Prostate gland (tissue), 2 donors: ENCODE measurements around the gene RBP2. TPM values are rescaled to one million over a fixed set of nuclear protein-coding genes. Genes with fewer than 3 reads are reported as not detected.

Experiments used
- DNase-seq: peaks from one replicate; pipeline ENCODE4 v3.0.0-alpha.2; 2019; ENCODE audit warnings: low spot score
- H3K27ac ChIP-seq, 2 donors: fragments of 200-600 bp; sonication (generic); 2 replicates each; pipeline ENCODE4 v1.5.1; 2017 to 2019
- H3K27me3 ChIP-seq: fragments of 200-600 bp; sonication (generic); replicated peaks from 2 replicates; pipeline ENCODE4 v1.5.1; 2019; ENCODE audit not compliant: insufficient read depth
- H3K36me3 ChIP-seq, 2 donors: fragments of 200-600 bp; sonication (generic); 1 replicate in 1 of 2; 2 replicates in 1 of 2; pipeline versions ENCODE4 v1.5.1 to v1.8.1; 2017 to 2019
- H3K4me1 ChIP-seq: fragments of 200-600 bp; sonication (generic); replicated peaks from 2 replicates; pipeline ENCODE4 v1.5.1; 2019
- H3K4me3 ChIP-seq, 2 donors: fragments of 200-600 bp; sonication (generic); 2 replicates each; pipeline ENCODE4 v1.5.1; 2017 to 2019
- H3K9me3 ChIP-seq: fragments of 200-600 bp; sonication (generic); 2 replicates; pipeline ENCODE4 v1.5.1; 2017
- POLR2A ChIP-seq: fragments of 450-650 bp; IDR thresholded peaks from one replicate; pipeline ENCODE4 v1.6.1; 2016; ENCODE audit warnings: antibody characterized with exemption, mild to moderate bottlenecking
- POLR2AphosphoS5 ChIP-seq: sonication (generic); formaldehyde crosslinking; IDR thresholded peaks from one replicate; pipeline ENCODE4 v1.6.1; 2017; ENCODE audit warnings: antibody characterized with exemption
- WGBS: methylation state at CpG from one replicate; pipeline ENCODE4 v1.1.5; 2018; 5-methylcytosine and 5-hydroxymethylcytosine counted together
- intact Hi-C: fragments of 100-400 bp; cut with DNase I; formaldehyde crosslinking; loops from one replicate; pipeline ENCODE4 v1.14.2; 2022
- total RNA-seq, 2 donors: library from RNA; depleted of rRNA; stranded (reverse); fragments of >200 nt; gene quantifications; one replicate each; pipeline ENCODE4 v1.1.0, GENCODE V29; 2016
- TF ChIP-seq, protein P1 (sequence below), 4 experiments: fragments of 200-600 bp in 2 of 4; fragments of 450-650 bp in 2 of 4; sonication (generic) in 2 of 4; IDR thresholded peaks; 1 replicate in 3 of 4; 2 replicates in 1 of 4; pipeline ENCODE4 v1.5.1; 2016 to 2019; ENCODE audit warnings: antibody characterized with exemption in 4 of 4, mild to moderate bottlenecking in 2 of 4, moderate library complexity in 2 of 4

Gene RBP2
- total RNA-seq = not detected

DNA sequence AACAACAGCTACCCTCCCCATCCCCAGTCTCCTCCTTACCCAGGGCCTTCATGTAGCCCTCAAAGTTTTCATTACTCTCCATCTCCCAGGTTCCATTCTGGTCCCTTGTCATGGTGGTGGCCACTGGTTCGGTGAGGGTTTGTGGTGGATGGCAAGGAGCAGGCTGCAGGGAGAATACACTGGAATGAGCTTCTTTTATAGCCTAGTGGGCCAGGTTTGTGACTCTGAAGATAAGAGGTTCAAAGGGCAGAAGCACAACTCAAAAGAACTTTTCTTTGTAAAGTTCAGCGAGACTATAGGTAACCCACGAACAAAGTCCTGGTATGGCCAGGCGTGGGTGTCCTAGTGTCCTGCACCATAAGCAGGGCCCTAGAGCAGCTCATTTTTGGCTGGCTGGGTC, at the start of gene RBP2:
Gene RBP2 (minus strand): TSS at position 169 of the 400 bp plus-strand sequence. CDS start 57 bp downstream, at position 112.
- Histone ChIP-seq H3K9me3 (no peaks in the 10 kb centered on the region), H3K4me1 (no peaks in the 10 kb centered on the region), H3K4me3 (no peak within 1 kb of the TSS), H3K27ac (no peak within 1 kb of the TSS), H3K27me3 (no peaks in the 10 kb centered on the region), H3K36me3 (no peaks in the 10 kb centered on the region)
- 91% methylated on average over 4 of the region's 4 CpGs for WGBS
- TF ChIP-seq POLR2AphosphoS5 (no peak), POLR2A (no peak)
- TF ChIP-seq, protein P1, sequence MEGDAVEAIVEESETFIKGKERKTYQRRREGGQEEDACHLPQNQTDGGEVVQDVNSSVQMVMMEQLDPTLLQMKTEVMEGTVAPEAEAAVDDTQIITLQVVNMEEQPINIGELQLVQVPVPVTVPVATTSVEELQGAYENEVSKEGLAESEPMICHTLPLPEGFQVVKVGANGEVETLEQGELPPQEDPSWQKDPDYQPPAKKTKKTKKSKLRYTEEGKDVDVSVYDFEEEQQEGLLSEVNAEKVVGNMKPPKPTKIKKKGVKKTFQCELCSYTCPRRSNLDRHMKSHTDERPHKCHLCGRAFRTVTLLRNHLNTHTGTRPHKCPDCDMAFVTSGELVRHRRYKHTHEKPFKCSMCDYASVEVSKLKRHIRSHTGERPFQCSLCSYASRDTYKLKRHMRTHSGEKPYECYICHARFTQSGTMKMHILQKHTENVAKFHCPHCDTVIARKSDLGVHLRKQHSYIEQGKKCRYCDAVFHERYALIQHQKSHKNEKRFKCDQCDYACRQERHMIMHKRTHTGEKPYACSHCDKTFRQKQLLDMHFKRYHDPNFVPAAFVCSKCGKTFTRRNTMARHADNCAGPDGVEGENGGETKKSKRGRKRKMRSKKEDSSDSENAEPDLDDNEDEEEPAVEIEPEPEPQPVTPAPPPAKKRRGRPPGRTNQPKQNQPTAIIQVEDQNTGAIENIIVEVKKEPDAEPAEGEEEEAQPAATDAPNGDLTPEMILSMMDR (IDR thresholded peaks at IDR 0.05) = no peak
- intact Hi-C loops = no loop called here
- DNase-seq = no peak

DNA sequence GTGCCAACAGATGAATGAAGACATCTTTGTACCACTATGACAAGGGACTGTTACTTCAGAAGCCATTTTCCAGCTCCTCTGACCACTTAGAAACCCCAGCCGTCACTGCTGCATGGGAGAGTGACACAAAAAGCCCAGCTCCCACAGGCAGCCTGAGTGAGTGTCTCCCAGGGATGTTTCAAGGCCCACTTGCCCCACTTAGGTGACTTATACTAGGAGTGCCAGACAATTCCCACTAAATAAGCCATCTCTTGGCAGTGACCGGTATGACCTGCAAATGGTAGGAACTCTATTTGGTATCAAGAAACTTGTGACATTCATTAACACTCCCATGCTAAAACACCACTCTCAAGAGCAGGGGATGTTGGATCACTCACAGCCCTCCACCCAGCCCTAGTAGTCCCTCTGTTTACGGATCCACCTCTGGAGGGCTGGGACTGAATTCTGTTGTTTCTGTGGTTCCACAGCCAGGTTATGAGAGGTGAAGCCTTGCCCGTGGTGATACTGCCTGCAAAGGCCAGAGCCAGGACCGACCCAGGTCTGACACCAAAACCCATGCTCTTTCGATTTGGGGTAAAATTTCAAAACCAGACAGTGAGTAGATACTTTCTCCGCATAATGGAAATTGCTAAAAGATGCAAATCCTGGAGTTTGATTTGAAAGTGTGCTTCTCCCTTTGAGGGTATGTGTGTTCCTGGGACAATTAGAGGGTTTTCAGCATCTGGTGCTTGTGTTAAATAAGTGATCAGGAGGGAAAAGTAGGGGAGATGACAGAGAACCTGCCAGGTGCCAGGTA, 48.7 kb upstream of the RBP2 start:
- no peak for DNase-seq
- H3K4me3 ChIP-seq = no peak overlapping the region
- no peaks in the 10 kb centered on the region for H3K4me1 ChIP-seq
- H3K9me3 ChIP-seq = no peaks in the 10 kb centered on the region
- H3K36me3 ChIP-seq = no peaks in the 10 kb centered on the region
- H3K27ac ChIP-seq = no peak overlapping the region
- 95% methylated on average over 7 of the region's 7 CpGs for WGBS
- no peaks in the 10 kb centered on the region for H3K27me3 ChIP-seq
- intact Hi-C loops = no loop called here
- TF ChIP-seq POLR2AphosphoS5 = no peak
- TF ChIP-seq, protein P1 (IDR thresholded peaks at IDR 0.05) = no peak
- TF ChIP-seq POLR2A = no peak

DNA sequence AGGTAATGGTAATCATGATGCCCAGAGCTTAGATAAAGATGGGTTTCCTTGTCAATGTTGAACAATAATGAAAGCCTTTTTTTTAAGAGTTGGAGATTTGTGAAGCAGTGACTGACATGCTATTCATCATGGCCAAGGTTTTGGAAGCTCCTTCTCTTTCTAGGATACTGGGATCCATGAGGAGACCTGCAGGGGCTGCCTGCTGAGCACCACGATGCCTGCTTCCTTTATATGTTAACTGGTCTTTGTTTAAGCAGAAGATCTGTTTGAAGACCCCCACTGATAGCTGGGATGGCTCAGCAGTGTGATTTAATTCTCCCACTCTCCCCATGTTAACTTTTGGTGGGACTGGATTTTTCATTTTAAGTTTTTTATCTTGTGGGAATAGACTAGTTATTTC, 47.4 kb upstream of the RBP2 start:
- H3K4me1 ChIP-seq = no peaks in the 10 kb centered on the region
- 82% methylated on average over 1 of the region's 1 CpG for WGBS
- intact Hi-C loops = no loop called here
- H3K27me3 ChIP-seq = no peaks in the 10 kb centered on the region
- no peak for DNase-seq
- H3K36me3 ChIP-seq = no peaks in the 10 kb centered on the region
- H3K27ac ChIP-seq = no peak overlapping the region
- TF ChIP-seq, protein P1 (IDR thresholded peaks at IDR 0.05) = no peak
- TF ChIP-seq POLR2AphosphoS5 (no peak), POLR2A (no peak)
- H3K4me3 ChIP-seq = no peak overlapping the region
- H3K9me3 ChIP-seq = no peaks in the 10 kb centered on the region

DNA sequence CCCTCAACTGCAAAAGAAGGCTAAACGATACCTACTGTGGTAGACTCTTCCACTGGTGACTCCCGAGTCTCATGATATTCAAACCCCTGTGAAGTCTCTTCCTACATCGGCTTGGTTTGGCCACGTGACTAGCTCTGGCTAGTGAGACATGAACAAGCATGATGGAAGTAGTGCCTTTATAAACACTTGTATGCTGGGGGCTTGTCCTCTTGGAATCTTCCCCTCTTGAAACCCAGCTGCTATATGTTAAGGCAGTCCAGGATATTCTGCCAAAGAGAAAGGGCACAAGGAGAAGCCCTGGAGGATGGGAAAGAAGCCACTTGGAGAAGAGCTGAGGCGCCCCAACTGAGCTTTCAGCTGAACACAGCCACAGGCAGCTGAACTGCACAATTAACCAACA, 46.9 kb upstream of the RBP2 start:
- no peak for DNase-seq
- H3K27me3 ChIP-seq = no peaks in the 10 kb centered on the region
- intact Hi-C loops = no loop called here
- no peak overlapping the region for H3K4me3 ChIP-seq
- no peak overlapping the region for H3K27ac ChIP-seq
- H3K36me3 ChIP-seq = no peaks in the 10 kb centered on the region
- no peaks in the 10 kb centered on the region for H3K4me1 ChIP-seq
- no peaks in the 10 kb centered on the region for H3K9me3 ChIP-seq
- TF ChIP-seq POLR2A (no peak), POLR2AphosphoS5 (no peak)
- TF ChIP-seq, protein P1 (IDR thresholded peaks at IDR 0.05) = no peak
- WGBS = 94% methylated on average over 5 of the region's 5 CpGs

DNA sequence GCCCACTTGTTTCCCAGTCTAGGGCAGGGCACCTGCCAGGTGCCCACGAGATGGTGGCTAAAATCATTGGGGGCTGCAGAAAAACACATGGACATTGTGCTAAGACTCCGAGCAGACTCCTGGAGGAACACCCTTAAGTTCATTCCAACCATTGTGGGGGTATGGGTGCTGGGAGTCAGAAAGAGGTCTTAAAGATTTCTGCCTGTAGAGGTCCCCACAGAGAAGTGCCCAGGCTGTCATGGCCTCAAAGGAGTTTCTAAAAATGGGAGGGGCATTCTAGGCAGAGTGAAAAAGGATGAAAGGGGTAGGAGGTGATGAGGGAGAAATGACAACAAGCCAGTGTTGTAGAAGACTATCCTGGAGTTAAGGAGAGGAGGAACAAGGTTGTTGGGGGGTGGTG, 46.1 kb upstream of the RBP2 start:
- no peak for DNase-seq
- TF ChIP-seq, protein P1 (IDR thresholded peaks at IDR 0.05) = no peak
- TF ChIP-seq POLR2AphosphoS5 (no peak), POLR2A (no peak)
- Histone ChIP-seq H3K36me3 (no peaks in the 10 kb centered on the region), H3K4me3 (no peak overlapping the region), H3K27me3 (no peaks in the 10 kb centered on the region), H3K27ac (no peak overlapping the region), H3K4me1 (no peaks in the 10 kb centered on the region), H3K9me3 (no peaks in the 10 kb centered on the region)
- intact Hi-C loops = no loop called here
- WGBS = 75% methylated on average over 2 of the region's 2 CpGs
